ENCODE measurements around the gene TEKTIP1. TPM values are rescaled to one million over a fixed set of nuclear protein-coding genes. Genes with fewer than 3 reads are reported as not detected.

Gene TEKTIP1
- total and polyA plus RNA-seq, 9 of the 15 experiments (the other 6 are each of a cell fraction or from before 2014, with no cell fraction given) = 0.66 TPM; not detected in 8

- TF ChIP-seq, protein P1, sequence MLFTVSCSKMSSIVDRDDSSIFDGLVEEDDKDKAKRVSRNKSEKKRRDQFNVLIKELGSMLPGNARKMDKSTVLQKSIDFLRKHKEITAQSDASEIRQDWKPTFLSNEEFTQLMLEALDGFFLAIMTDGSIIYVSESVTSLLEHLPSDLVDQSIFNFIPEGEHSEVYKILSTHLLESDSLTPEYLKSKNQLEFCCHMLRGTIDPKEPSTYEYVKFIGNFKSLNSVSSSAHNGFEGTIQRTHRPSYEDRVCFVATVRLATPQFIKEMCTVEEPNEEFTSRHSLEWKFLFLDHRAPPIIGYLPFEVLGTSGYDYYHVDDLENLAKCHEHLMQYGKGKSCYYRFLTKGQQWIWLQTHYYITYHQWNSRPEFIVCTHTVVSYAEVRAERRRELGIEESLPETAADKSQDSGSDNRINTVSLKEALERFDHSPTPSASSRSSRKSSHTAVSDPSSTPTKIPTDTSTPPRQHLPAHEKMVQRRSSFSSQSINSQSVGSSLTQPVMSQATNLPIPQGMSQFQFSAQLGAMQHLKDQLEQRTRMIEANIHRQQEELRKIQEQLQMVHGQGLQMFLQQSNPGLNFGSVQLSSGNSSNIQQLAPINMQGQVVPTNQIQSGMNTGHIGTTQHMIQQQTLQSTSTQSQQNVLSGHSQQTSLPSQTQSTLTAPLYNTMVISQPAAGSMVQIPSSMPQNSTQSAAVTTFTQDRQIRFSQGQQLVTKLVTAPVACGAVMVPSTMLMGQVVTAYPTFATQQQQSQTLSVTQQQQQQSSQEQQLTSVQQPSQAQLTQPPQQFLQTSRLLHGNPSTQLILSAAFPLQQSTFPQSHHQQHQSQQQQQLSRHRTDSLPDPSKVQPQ (CRISPR knock-in tag; IDR thresholded peaks at IDR 0.05; ENCODE audit: borderline replicate concordance) = no peak
- no peak for TF ChIP-seq EGR1 (conservative IDR thresholded peaks at IDR 0.05)
- TF ChIP-seq CHD2 (IDR thresholded peaks at IDR 0.05; ENCODE audit: low read depth, low read length) = no peak
- TF ChIP-seq CHCHD3 (CRISPR knock-in tag; IDR thresholded peaks at IDR 0.05) = no peak
- no peak for TF ChIP-seq KLF1 (tag; IDR thresholded peaks at IDR 0.05)
- TF ChIP-seq KDM2B (CRISPR knock-in tag; IDR thresholded peaks at IDR 0.05) = no peak
- TF ChIP-seq, protein P2, sequence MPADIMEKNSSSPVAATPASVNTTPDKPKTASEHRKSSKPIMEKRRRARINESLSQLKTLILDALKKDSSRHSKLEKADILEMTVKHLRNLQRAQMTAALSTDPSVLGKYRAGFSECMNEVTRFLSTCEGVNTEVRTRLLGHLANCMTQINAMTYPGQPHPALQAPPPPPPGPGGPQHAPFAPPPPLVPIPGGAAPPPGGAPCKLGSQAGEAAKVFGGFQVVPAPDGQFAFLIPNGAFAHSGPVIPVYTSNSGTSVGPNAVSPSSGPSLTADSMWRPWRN (IDR thresholded peaks at IDR 0.05; ENCODE audit: low read depth) = no peak
- TF ChIP-seq HNRNPUL1 (IDR thresholded peaks at IDR 0.05; ENCODE audit: low read length) = no peak
- no peak for TF ChIP-seq MBD1 (CRISPR knock-in tag; IDR thresholded peaks at IDR 0.05)
- TF ChIP-seq ZNF766 (CRISPR knock-in tag; conservative IDR thresholded peaks at IDR 0.05) = no peak
- TF ChIP-seq BRCA1 (IDR thresholded peaks at IDR 0.05) = no peak
- no peak for TF ChIP-seq BRCA1 (CRISPR knock-in tag; IDR thresholded peaks at IDR 0.05)
- no peak for TF ChIP-seq ZNF75A (CRISPR knock-in tag; IDR thresholded peaks at IDR 0.05)
- TF ChIP-seq, protein P3, sequence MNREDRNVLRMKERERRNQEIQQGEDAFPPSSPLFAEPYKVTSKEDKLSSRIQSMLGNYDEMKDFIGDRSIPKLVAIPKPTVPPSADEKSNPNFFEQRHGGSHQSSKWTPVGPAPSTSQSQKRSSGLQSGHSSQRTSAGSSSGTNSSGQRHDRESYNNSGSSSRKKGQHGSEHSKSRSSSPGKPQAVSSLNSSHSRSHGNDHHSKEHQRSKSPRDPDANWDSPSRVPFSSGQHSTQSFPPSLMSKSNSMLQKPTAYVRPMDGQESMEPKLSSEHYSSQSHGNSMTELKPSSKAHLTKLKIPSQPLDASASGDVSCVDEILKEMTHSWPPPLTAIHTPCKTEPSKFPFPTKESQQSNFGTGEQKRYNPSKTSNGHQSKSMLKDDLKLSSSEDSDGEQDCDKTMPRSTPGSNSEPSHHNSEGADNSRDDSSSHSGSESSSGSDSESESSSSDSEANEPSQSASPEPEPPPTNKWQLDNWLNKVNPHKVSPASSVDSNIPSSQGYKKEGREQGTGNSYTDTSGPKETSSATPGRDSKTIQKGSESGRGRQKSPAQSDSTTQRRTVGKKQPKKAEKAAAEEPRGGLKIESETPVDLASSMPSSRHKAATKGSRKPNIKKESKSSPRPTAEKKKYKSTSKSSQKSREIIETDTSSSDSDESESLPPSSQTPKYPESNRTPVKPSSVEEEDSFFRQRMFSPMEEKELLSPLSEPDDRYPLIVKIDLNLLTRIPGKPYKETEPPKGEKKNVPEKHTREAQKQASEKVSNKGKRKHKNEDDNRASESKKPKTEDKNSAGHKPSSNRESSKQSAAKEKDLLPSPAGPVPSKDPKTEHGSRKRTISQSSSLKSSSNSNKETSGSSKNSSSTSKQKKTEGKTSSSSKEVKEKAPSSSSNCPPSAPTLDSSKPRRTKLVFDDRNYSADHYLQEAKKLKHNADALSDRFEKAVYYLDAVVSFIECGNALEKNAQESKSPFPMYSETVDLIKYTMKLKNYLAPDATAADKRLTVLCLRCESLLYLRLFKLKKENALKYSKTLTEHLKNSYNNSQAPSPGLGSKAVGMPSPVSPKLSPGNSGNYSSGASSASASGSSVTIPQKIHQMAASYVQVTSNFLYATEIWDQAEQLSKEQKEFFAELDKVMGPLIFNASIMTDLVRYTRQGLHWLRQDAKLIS (CRISPR knock-in tag; IDR thresholded peaks at IDR 0.05) = no peak
- TF ChIP-seq THAP12 (CRISPR knock-in tag; IDR thresholded peaks at IDR 0.05) = no peak
- TF ChIP-seq SNRNP70 (optimal IDR thresholded peaks at IDR 0.05; ENCODE audit: low read depth, low read length) = no peak
- TF ChIP-seq HDAC8 (tag; IDR thresholded peaks at IDR 0.05) = no peak
- TF ChIP-seq ZNF707 (CRISPR knock-in tag; conservative IDR thresholded peaks at IDR 0.05) = no peak
Observed at GRCh38 chr19:3576696-3577443, 37.9 kb downstream of the TEKTIP1 start (continued).

Data from K562 (cell line).